Panc1 (cell line): ENCODE data around the gene RANGAP1. TPM values are rescaled to one million over a fixed set of nuclear protein-coding genes. Genes with fewer than 3 reads are reported as not detected.

Experiments
- ATAC-seq: fragments of 200-7000 bp; cut with Tn5 transposase; 2 replicates; pipeline ENCODE4 v1.9.1; 2020; ENCODE audit warnings: mild to moderate bottlenecking, moderate library complexity
- BruUV-seq: library from RNA; stranded (reverse); fragments of 400-500 nt; replicated peaks from 2 replicates; lab custom pipeline; 2021; lab: Mats Ljungman, UMichigan
- CTCF ChIA-PET: fragments of 300-600 bp; sonication (Branson Sonifier 250); formaldehyde crosslinking; loops from one replicate; lab custom pipeline; 2022; ENCODE audit warnings: antibody characterized with exemption; lab: Charles Lee
- POLR2A ChIA-PET: fragments of 300-600 bp; sonication (Branson Sonifier 250); formaldehyde crosslinking; loops from one replicate; lab custom pipeline; 2022; ENCODE audit warnings: antibody characterized with exemption; lab: Charles Lee
- DNase-seq: peaks from one replicate; pipeline ENCODE4 v3.0.0-alpha.2; 2010; ENCODE audit warnings: low read depth, low spot score
- H3K27ac ChIP-seq: 2 replicates; pipeline ENCODE4 v1.5.1; 2011; ENCODE audit warnings: mild to moderate bottlenecking, low read length, inconsistent platforms
- H3K27me3 ChIP-seq: fragments of 200-500 bp; sonication (Bioruptor generic); 2 replicates; pipeline ENCODE4 v1.6.0; 2014; ENCODE audit warnings: low read length, inconsistent platforms; ENCODE audit not compliant: control insufficient read depth, insufficient read depth
- H3K36me3 ChIP-seq: fragments of 200-500 bp; sonication (Bioruptor generic); 2 replicates; pipeline ENCODE4 v1.5.1; 2014; ENCODE audit warnings: inconsistent platforms, mild to moderate bottlenecking, low read length, moderate library complexity; ENCODE audit not compliant: control insufficient read depth, insufficient read depth
- H3K4me1 ChIP-seq: 2 replicates; pipeline ENCODE4 v1.5.1; 2011; ENCODE audit warnings: inconsistent platforms, mild to moderate bottlenecking, low read length, moderate library complexity; ENCODE audit not compliant: control insufficient read depth, insufficient read depth
- H3K4me3 ChIP-seq, 2 experiments: 2 replicates each; pipeline ENCODE4 v1.5.1; 2011 to 2012; ENCODE audit warnings: low read depth in 2 of 2, low read length in 2 of 2, mild to moderate bottlenecking in 2 of 2, inconsistent platforms in 1 of 2, moderate library complexity in 1 of 2
- H3K9me3 ChIP-seq: fragments of 200-500 bp; sonication (Bioruptor generic); 2 replicates; pipeline ENCODE4 v1.5.1; 2014; ENCODE audit warnings: low read depth, mild to moderate bottlenecking, inconsistent platforms, low read length, moderate library complexity; ENCODE audit not compliant: control insufficient read depth, insufficient read depth
- CTCF ChIP-seq: fragments of 450-650 bp; IDR thresholded peaks from 2 replicates; pipeline ENCODE4 v1.5.1; 2017; ENCODE audit warnings: mild to moderate bottlenecking
- POLR2AphosphoS5 ChIP-seq: IDR thresholded peaks from 2 replicates; pipeline ENCODE4 v1.6.1; 2012; ENCODE audit warnings: mild to moderate bottlenecking, low read depth, low read length, moderate library complexity
- SIN3A ChIP-seq: IDR thresholded peaks from 2 replicates; pipeline ENCODE4 v1.6.1; 2012; ENCODE audit warnings: low read depth, mild to moderate bottlenecking, low read length, moderate library complexity, borderline replicate concordance; ENCODE audit not compliant: insufficient read depth
- TCF7L2 ChIP-seq: IDR thresholded peaks from 2 replicates; pipeline ENCODE4 v1.6.1; 2011; ENCODE audit warnings: mild to moderate bottlenecking, low read depth, low read length, inconsistent platforms
- in situ Hi-C: cut with HindIII; loops from 2 replicates; pipeline ENCODE4 v1.10.0; 2016; ENCODE audit warnings: low sequenced_read_pairs, low pct_unique_long_range_greater_than_20kb
- intact Hi-C: fragments of 100-400 bp; cut with micrococcal nuclease; formaldehyde crosslinking; loops from one replicate; pipeline ENCODE4 v1.10.0; 2022; ENCODE audit not compliant: unreplicated experiment
- total RNA-seq: library from RNA; stranded (reverse); gene quantifications from one replicate; pipeline ENCODE4 v1.2.1, GENCODE V29; 2021; ENCODE audit not compliant: unreplicated experiment
- TF ChIP-seq, protein P1 (sequence below), 2 experiments: IDR thresholded peaks; 2 replicates each; pipeline ENCODE4 v1.6.1; 2011 to 2012; ENCODE audit warnings: low read depth in 2 of 2, control low read depth in 1 of 2, low read length in 1 of 2, mild to moderate bottlenecking in 1 of 2, moderate library complexity in 1 of 2; ENCODE audit not compliant: insufficient read depth in 1 of 2

Gene RANGAP1
- total RNA-seq, 1 experiment from 2014 or later = 140 TPM

DNA sequence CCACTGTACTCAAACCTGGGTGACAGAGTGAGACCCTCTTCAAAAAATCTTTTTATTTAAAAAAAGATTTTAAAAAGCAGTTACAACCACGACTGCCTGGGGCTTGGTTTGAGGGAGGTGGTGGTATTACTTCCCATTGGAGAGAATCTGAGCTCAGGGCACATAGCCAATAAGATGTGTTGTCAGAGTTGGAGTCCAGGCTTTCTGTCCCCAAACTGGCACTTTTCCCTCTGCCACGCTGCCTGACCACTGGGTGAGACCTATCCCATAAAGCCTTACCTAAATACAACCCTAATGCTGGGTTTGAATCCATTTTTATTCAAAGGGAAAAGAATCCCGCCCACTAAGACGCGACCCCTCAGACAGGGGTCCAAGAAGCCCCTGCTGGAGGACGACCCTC lies 56.8 kb downstream of the RANGAP1 start:
- TF ChIP-seq, protein P1, sequence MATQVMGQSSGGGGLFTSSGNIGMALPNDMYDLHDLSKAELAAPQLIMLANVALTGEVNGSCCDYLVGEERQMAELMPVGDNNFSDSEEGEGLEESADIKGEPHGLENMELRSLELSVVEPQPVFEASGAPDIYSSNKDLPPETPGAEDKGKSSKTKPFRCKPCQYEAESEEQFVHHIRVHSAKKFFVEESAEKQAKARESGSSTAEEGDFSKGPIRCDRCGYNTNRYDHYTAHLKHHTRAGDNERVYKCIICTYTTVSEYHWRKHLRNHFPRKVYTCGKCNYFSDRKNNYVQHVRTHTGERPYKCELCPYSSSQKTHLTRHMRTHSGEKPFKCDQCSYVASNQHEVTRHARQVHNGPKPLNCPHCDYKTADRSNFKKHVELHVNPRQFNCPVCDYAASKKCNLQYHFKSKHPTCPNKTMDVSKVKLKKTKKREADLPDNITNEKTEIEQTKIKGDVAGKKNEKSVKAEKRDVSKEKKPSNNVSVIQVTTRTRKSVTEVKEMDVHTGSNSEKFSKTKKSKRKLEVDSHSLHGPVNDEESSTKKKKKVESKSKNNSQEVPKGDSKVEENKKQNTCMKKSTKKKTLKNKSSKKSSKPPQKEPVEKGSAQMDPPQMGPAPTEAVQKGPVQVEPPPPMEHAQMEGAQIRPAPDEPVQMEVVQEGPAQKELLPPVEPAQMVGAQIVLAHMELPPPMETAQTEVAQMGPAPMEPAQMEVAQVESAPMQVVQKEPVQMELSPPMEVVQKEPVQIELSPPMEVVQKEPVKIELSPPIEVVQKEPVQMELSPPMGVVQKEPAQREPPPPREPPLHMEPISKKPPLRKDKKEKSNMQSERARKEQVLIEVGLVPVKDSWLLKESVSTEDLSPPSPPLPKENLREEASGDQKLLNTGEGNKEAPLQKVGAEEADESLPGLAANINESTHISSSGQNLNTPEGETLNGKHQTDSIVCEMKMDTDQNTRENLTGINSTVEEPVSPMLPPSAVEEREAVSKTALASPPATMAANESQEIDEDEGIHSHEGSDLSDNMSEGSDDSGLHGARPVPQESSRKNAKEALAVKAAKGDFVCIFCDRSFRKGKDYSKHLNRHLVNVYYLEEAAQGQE (IDR thresholded peaks at IDR 0.05; ENCODE audit: insufficient read depth in 1 of 2, low read depth in 2 of 2, low read length in 1 of 2) = no peak
- TF ChIP-seq TCF7L2 (no peak), SIN3A (no peak), POLR2AphosphoS5 (no peak), CTCF (no peak)
- CTCF ChIA-PET = no interaction called here
- DNase-seq (no peak), ATAC-seq (no peak)
- H3K27ac ChIP-seq = no peak overlapping the region
- H3K4me3 ChIP-seq = no peak overlapping the region
- H3K9me3 ChIP-seq = no peaks in the 10 kb centered on the region
- no peaks in the 10 kb centered on the region for H3K36me3 ChIP-seq
- BruUV-seq = no TSS peak
- no peaks in the 10 kb centered on the region; the same call in 1 of the 2 replicates for H3K4me1 ChIP-seq
- H3K27me3 ChIP-seq = no peaks in the 10 kb centered on the region
- intact Hi-C loops (no loop called here), in situ Hi-C loops (no loop called here)
- POLR2A ChIA-PET = no interaction called here

DNA sequence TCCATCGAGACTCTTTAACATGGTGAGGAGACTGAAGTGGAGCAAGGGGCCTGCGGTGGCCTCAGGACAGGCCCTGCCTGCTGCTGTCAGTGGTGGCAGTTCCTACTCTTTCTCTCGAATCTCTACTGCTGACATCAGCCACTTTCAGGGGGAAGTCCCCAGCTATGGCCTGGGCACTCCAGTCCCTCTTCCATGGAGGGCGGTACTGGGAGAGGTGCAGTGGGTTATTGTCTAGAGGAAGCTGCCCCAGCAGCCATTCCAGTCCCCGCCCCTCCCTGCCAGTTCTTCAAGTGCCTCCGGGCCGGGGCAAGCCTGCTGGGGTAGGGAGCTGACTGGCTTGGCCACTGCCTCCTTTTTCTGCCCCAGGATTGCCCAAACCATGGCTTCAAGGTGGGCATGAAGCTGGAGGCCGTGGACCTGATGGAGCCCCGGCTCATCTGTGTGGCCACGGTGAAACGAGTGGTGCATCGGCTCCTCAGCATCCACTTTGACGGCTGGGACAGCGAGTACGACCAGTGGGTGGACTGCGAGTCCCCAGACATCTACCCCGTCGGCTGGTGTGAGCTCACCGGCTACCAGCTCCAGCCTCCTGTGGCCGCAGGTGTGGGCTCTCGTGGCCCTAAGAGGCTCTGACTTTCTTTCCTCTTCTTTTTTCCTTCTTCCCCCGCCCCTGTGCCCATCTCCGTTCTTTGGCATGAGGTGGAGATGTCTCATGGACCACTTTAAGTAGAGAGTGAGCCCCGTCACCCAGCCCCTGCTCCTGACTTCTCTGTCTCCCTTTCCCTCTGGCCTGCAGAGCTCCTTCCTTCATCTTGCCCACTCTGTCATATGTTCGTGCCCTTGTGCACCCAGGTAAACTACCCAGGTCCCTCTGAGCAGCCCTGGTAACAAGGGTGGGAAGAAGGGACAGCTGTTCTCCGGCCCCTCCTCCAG lies 59.0 kb downstream of the RANGAP1 start:
- no peak overlapping the region for H3K27ac ChIP-seq
- no peaks in the 10 kb centered on the region for H3K36me3 ChIP-seq
- TF ChIP-seq, protein P1 (IDR thresholded peaks at IDR 0.05; ENCODE audit: insufficient read depth in 1 of 2, low read depth in 2 of 2, low read length in 1 of 2) = no peak
- no peak for TF ChIP-seq CTCF
- TF ChIP-seq POLR2AphosphoS5 = no peak
- TF ChIP-seq TCF7L2 = no peak
- no peak for TF ChIP-seq SIN3A
- POLR2A ChIA-PET = no interaction called here
- H3K4me3 ChIP-seq = no peak overlapping the region
- in situ Hi-C loops (no loop called here), intact Hi-C loops (no loop called here)
- no TSS peak for BruUV-seq
- DNase-seq (no peak), ATAC-seq (no peak)
- H3K9me3 ChIP-seq = no peaks in the 10 kb centered on the region
- H3K27me3 ChIP-seq = no peaks in the 10 kb centered on the region
- no peaks in the 10 kb centered on the region for H3K4me1 ChIP-seq
- CTCF ChIA-PET = interaction anchor here (0.7 kb wide), 1 partner anchor 1561 kb away, joined by 3 read pairs; no protein-coding TSS in a partner anchor
